Adrenal gland (tissue), 19 donors: ENCODE data around the gene CLCA4. TPM values are rescaled to one million over a fixed set of nuclear protein-coding genes. Genes with fewer than 3 reads are reported as not detected.

Experiments
- DNase-seq, 7 donors: peaks; one replicate each; pipeline ENCODE4 v3.0.0-alpha.2; 2019 to 2020
- H3K27ac ChIP-seq, 5 donors: fragments of 200-600 bp; sonication (generic) in 4 of 5; 1 replicate in 3 of 5; 2 replicates in 2 of 5; pipeline versions ENCODE4 v1.5.1 to v1.8.0; 2016 to 2020; ENCODE audit warnings: mild to moderate bottlenecking in 1 of 5
- H3K27me3 ChIP-seq: fragments of 200-600 bp; 2 replicates; pipeline ENCODE4 v1.8.0; 2021
- H3K36me3 ChIP-seq, 2 donors: fragments of 200-600 bp; replicated peaks in 1 of 2; 1 replicate in 1 of 2; 2 replicates in 1 of 2; pipeline versions ENCODE4 v1.5.1 to v1.8.0; 2018 to 2022
- H3K4me1 ChIP-seq, 2 donors: fragments of 200-600 bp; replicated peaks in 1 of 2; 1 replicate in 1 of 2; 2 replicates in 1 of 2; pipeline versions ENCODE4 v1.5.1 to v1.8.0; 2018 to 2021
- H3K4me3 ChIP-seq, 4 donors: fragments of 200-600 bp; sonication (generic) in 3 of 4; one replicate each; pipeline ENCODE4 v1.5.1; 2016 to 2018
- H3K9me3 ChIP-seq, 3 donors: fragments of 200-600 bp; sonication (generic) in 1 of 3; replicated peaks in 1 of 3; 1 replicate in 2 of 3; 2 replicates in 1 of 3; pipeline versions ENCODE4 v1.5.1 to v1.8.0; 2016 to 2021
- CTCF ChIP-seq, 6 experiments: fragments of 450-650 bp in 4 of 6; fragments of 200-600 bp in 2 of 6; sonication (generic) in 1 of 6; IDR thresholded peaks; 1 replicate in 5 of 6; 2 replicates in 1 of 6; pipeline versions ENCODE4 v1.5.1 to v1.8.0; 2016 to 2021; ENCODE audit warnings: antibody characterized with exemption in 6 of 6, mild to moderate bottlenecking in 2 of 6, moderate library complexity in 1 of 6
- POLR2A ChIP-seq, 2 donors: fragments of 450-650 bp; IDR thresholded peaks; one replicate each; pipeline ENCODE4 v1.6.1; 2017; ENCODE audit warnings: antibody characterized with exemption in 2 of 2, mild to moderate bottlenecking in 2 of 2, moderate library complexity in 1 of 2
- WGBS, 4 donors: extraction: QIAGEN DNeasy Blood & Tissue Kit in 2 of 4; methylation state at CpG; one replicate each; pipeline versions ENCODE4 v1.1.5 to v1.1.7; 2013 to 2017; 5-methylcytosine and 5-hydroxymethylcytosine counted together
- intact Hi-C, 2 donors: fragments of 100-400 bp; cut with DNase I; formaldehyde crosslinking; loops; one replicate each; pipeline versions ENCODE4 v1.14.1 to v1.15.0; 2022 to 2023
- long read RNA-seq, 10 donors: library from polyadenylated mRNA in 3 of 10; unstranded in 2 of 10; stranded (forward) in 1 of 10; transcript quantifications; one replicate each; pipeline ENCODE4 v2.0.0 and lab custom pipeline, GENCODE V29; 2021 to 2026
- polyA plus RNA-seq, 3 donors: library from polyadenylated mRNA; stranded (reverse); fragments of 200-250 nt in 2 of 3; fragments of 350-450 nt in 1 of 3; fragmentation: Illumina TruSeq in 1 of 3; extraction: RNeasy Lipid Tissue Mini Kit (QIAGEN cat#74804) in 1 of 3; gene quantifications; one replicate each; pipeline ENCODE4 v1.2.3, GENCODE V29; 2013 to 2014
- total RNA-seq, 9 donors: library from RNA; depleted of rRNA in 4 of 9; stranded (reverse); fragments of >200 nt in 4 of 9; fragments of 120-200 nt in 1 of 9; fragmentation: NEBNext Ultra II Directional in 1 of 9; extraction: Animal tissue kit (Norgen Biotek cat#: 25700) in 1 of 9; gene quantifications; one replicate each; pipeline versions ENCODE4 v1.1.0 to v1.2.4, GENCODE V29; 2013 to 2023
- donor health status: healthy with polysubstance abuse.
- donor health status: Bipolar disorder and iron deficiency.
- donor health status: DM: yes; HTN: yes; CAD: no.
- donor health status: DM: no; HTN: no; CAD: no.
- donor health status: DM: no; HTN: no; CAD: no.
- donor health status: DM: yes; HTN: yes; CAD: no.

The CLCA4 gene
- total RNA-seq: under 1 TPM in 1 of 9 donors, not detected in 8; 0.07 TPM
- under 1 TPM in 2 of 3 donors, not detected in 1; 0.20 to 0.24 TPM for polyA plus RNA-seq
- long read RNA-seq, donor 1: 0 reads
- long read RNA-seq, donor 2: 0 reads
- long read RNA-seq, donor 3: 0 reads
- long read RNA-seq, donor 4: 0 reads
- long read RNA-seq, donor 5: 0 reads
- long read RNA-seq, donor 6: 0 reads
- long read RNA-seq, donor 7: 0 reads
- long read RNA-seq, donor 8: 0 reads
- long read RNA-seq, donor 9: 0 reads
- long read RNA-seq, donor 10: 0 reads

GRCh38 chr1:86546787-86547221 is at the start of gene CLCA4:
CLCA4 (plus strand) TSS chr1:86547078; CDS start chr1:86547120, 42 bp downstream.
- intact Hi-C loops: no loop called here
- H3K4me3 ChIP-seq: no peak within 1 kb of the TSS
- TF ChIP-seq POLR2A (IDR thresholded peaks at IDR 0.05) (no peak), CTCF (IDR thresholded peaks at IDR 0.05) (no peak)
- no peaks in the 10 kb centered on the region for H3K9me3 ChIP-seq
- H3K27me3 ChIP-seq: peaks cover 4% of the 10 kb centered on the region
- 23 to 37% (median 28%) methylated on average over 2 of the region's 2 CpGs for WGBS, 4 donors
- no peaks in the 10 kb centered on the region for H3K4me1 ChIP-seq
- DNase-seq: no peak
- no peaks in the 10 kb centered on the region for H3K36me3 ChIP-seq
- H3K27ac ChIP-seq: no peak within 1 kb of the TSS

GRCh38 chr1:86498281-86498680 is 48.6 kb upstream of the CLCA4 start:
- Histone ChIP-seq H3K36me3 (no peaks in the 10 kb centered on the region), H3K27ac (no peak overlapping the region), H3K27me3 (no peaks in the 10 kb centered on the region), H3K4me3 (no peak overlapping the region), H3K4me1 (peaks cover 0 to 13% of the 10 kb centered on the region in 2 donors), H3K9me3 (no peaks in the 10 kb centered on the region)
- DNase-seq: no peak
- intact Hi-C loops: no loop called here
- TF ChIP-seq CTCF (IDR thresholded peaks at IDR 0.05): no peak
- no peak for TF ChIP-seq POLR2A (IDR thresholded peaks at IDR 0.05)
- 64 to 75% (median 68%) methylated on average over 3 of the region's 3 CpGs for WGBS, 4 donors

GRCh38 chr1:86499987-86500593 is 46.8 kb upstream of the CLCA4 start:
- no peaks in the 10 kb centered on the region for H3K36me3 ChIP-seq
- TF ChIP-seq POLR2A (IDR thresholded peaks at IDR 0.05) (no peak), CTCF (IDR thresholded peaks at IDR 0.05) (peak; percentile 66 to 98 (median 93))
- H3K4me1 ChIP-seq: peaks cover 0 to 13% of the 10 kb centered on the region in 2 donors
- 12 to 16% (median 15%) methylated on average over 3 of the region's 3 CpGs for WGBS, 4 donors
- no peak overlapping the region for H3K27ac ChIP-seq
- DNase-seq: no peak
- no peaks in the 10 kb centered on the region for H3K9me3 ChIP-seq
- H3K4me3 ChIP-seq: no peak overlapping the region
- intact Hi-C loops: loop anchor here in 1 of 2 donors (10.0 kb wide), 1 partner anchor 125 kb away; no protein-coding TSS in a partner anchor
- no peaks in the 10 kb centered on the region for H3K27me3 ChIP-seq

- intact Hi-C loops: loop anchor here in 1 of 2 donors (10.0 kb wide), 1 partner anchor 126 kb away; no protein-coding TSS in a partner anchor
- no peaks in the 10 kb centered on the region for H3K9me3 ChIP-seq
- no peak for DNase-seq
- H3K36me3 ChIP-seq: no peaks in the 10 kb centered on the region
- 87 to 96% (median 88%) methylated on average over 2 of the region's 2 CpGs for WGBS, 4 donors
- H3K27me3 ChIP-seq: no peaks in the 10 kb centered on the region
- peaks cover 0 to 13% of the 10 kb centered on the region in 2 donors for H3K4me1 ChIP-seq
- TF ChIP-seq CTCF (IDR thresholded peaks at IDR 0.05) (no peak), POLR2A (IDR thresholded peaks at IDR 0.05) (no peak)
- no peak overlapping the region for H3K27ac ChIP-seq
- no peak overlapping the region for H3K4me3 ChIP-seq
Measured at GRCh38 chr1:86500714-86501113, 46.2 kb upstream of the CLCA4 start.
